GM12891 (cell line): ENCODE measurements around the gene GRIK2.

Experiments
- POLR2A ChIP-seq: IDR thresholded peaks from 2 replicates; pipeline ENCODE4 v1.6.1; 2011; ENCODE audit warnings: low read depth, low read length, control low read depth
- TAF1 ChIP-seq: IDR thresholded peaks from 2 replicates; pipeline ENCODE4 v1.6.1; 2011; ENCODE audit warnings: low read depth, low read length, control low read depth

DNA sequence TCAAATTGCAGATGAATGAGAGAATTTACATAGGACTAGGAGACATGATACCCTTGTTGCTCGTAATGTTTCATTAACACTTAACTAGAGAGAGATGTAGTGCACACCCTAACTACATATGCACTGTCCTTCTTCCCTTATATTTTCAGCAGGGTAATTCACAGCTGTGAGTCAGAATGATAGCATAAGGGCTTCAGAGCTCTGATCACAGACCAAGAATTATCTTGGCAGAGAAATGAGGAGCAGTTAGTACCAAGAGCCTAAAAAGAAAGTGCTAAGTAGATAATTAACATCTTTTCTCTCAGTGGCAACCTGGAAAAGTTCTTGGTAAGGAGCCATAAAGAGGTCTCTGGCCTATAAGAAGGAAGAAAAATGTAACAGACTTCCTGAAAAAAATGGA is 35.8 kb downstream of the GRIK2 start:
- TF ChIP-seq POLR2A: no peak
- TF ChIP-seq TAF1: no peak
